Body of pancreas (tissue), 4 donors: ENCODE data around the gene SERPINA5.

Experiments
- POLR2A ChIP-seq, 3 donors: fragments of 450-650 bp; IDR thresholded peaks; one replicate each; pipeline ENCODE4 v1.6.1; 2016; ENCODE audit warnings: antibody characterized with exemption in 3 of 3, mild to moderate bottlenecking in 2 of 3
- TF ChIP-seq, protein P1 (sequence below), 7 experiments: fragments of 450-650 bp in 4 of 7; fragments of 200-600 bp in 3 of 7; sonication (generic) in 3 of 7; IDR thresholded peaks; one replicate each; pipeline ENCODE4 v1.5.1; 2016 to 2019; ENCODE audit warnings: antibody characterized with exemption in 7 of 7

DNA sequence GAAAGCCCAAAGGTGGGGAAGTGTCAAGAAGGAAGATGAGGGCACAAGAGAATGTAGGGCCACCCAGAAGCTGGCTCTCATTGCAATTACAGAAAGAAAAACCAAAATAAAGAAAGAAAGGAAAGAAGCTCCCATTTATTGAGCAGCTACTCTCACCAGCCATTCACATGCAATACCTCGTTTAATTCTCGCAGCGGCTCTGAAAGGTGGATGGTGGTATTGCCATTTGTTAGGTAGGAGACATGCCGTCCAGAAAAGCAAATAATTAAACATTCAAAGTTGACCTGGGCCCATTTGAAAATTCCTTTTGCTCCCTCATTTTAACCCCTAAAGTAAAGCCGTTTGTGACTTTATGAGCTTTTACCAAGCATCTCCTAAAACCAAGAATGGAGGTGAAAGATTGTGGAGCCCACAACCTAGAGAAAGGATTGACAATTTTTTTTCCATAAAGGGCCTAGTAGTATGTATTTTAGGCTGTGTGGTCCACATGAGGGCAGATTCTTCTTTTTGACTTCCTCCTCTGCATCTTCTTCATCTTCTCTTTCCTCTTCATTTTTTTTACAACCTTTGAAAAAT lies 36.2 kb downstream of the SERPINA5 start:
- TF ChIP-seq, protein P1, sequence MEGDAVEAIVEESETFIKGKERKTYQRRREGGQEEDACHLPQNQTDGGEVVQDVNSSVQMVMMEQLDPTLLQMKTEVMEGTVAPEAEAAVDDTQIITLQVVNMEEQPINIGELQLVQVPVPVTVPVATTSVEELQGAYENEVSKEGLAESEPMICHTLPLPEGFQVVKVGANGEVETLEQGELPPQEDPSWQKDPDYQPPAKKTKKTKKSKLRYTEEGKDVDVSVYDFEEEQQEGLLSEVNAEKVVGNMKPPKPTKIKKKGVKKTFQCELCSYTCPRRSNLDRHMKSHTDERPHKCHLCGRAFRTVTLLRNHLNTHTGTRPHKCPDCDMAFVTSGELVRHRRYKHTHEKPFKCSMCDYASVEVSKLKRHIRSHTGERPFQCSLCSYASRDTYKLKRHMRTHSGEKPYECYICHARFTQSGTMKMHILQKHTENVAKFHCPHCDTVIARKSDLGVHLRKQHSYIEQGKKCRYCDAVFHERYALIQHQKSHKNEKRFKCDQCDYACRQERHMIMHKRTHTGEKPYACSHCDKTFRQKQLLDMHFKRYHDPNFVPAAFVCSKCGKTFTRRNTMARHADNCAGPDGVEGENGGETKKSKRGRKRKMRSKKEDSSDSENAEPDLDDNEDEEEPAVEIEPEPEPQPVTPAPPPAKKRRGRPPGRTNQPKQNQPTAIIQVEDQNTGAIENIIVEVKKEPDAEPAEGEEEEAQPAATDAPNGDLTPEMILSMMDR (IDR thresholded peaks at IDR 0.05): no peak
- TF ChIP-seq POLR2A (IDR thresholded peaks at IDR 0.05): peak in 1 of 3 donors; percentile 22
